ENCODE data around the gene RHBDD1.

Gene RHBDD1

GRCh38 chr2:226943862-226944620 is 108.2 kb downstream of the RHBDD1 start:
- TF ChIP-seq CTCF (conservative IDR thresholded peaks at IDR 0.05; ENCODE audit: low read length): no peak
- DNase-seq (ENCODE audit: low read depth): no peak
- no peak overlapping the region for H3K4me3 ChIP-seq (ENCODE audit: low read length)

GRCh38 chr2:226953206-226953605 is 117.4 kb downstream of the RHBDD1 start:
- TF ChIP-seq CTCF (conservative IDR thresholded peaks at IDR 0.05; ENCODE audit: low read length): no peak
- no peak overlapping the region for H3K4me3 ChIP-seq (ENCODE audit: low read length)
- DNase-seq (ENCODE audit: low read depth): peak; percentile 96

GRCh38 chr2:226953826-226954225 is 118.0 kb downstream of the RHBDD1 start:
- no peak overlapping the region for H3K4me3 ChIP-seq (ENCODE audit: low read length)
- no peak for DNase-seq (ENCODE audit: low read depth)
- TF ChIP-seq CTCF (conservative IDR thresholded peaks at IDR 0.05; ENCODE audit: low read length): no peak

- no peak for DNase-seq (ENCODE audit: low read depth)
- H3K4me3 ChIP-seq (ENCODE audit: low read length): no peak overlapping the region
- TF ChIP-seq CTCF (conservative IDR thresholded peaks at IDR 0.05; ENCODE audit: low read length): no peak
Observed at GRCh38 chr2:226956659-226957058, 120.8 kb downstream of the RHBDD1 start.

- no peak for TF ChIP-seq CTCF (conservative IDR thresholded peaks at IDR 0.05; ENCODE audit: low read length)
Observed at GRCh38 chr2:226959418-226959817, 123.6 kb downstream of the RHBDD1 start.

GRCh38 chr2:226962176-226962773 is 126.4 kb downstream of the RHBDD1 start:
- TF ChIP-seq CTCF (conservative IDR thresholded peaks at IDR 0.05; ENCODE audit: low read length): no peak
- DNase-seq (ENCODE audit: low read depth): no peak
- no peak overlapping the region for H3K4me3 ChIP-seq (ENCODE audit: low read length)

More at GRCh38 chr2:226959418-226959817, 123.6 kb downstream of the RHBDD1 start:
- no peak overlapping the region for H3K4me3 ChIP-seq (ENCODE audit: low read length)
- DNase-seq (ENCODE audit: low read depth): no peak

GRCh38 chr2:226963528-226963927 is 127.7 kb downstream of the RHBDD1 start:
- peak; percentile 26; the same call in 1 of the 2 replicates for TF ChIP-seq CTCF (conservative IDR thresholded peaks at IDR 0.05; ENCODE audit: low read length)
- DNase-seq (ENCODE audit: low read depth): peak; percentile 83
- H3K4me3 ChIP-seq (ENCODE audit: low read length): no peak overlapping the region

Measured in AG10803 (cell line).